Stimulated activated CD4-positive, alpha-beta T cell treated with anti-CD3 and anti-CD28 coated beads, Interleukin-1b, Interleukin-23, amount 100 ng/mL, for 24 hours (primary cell): ENCODE data around the gene FAM53C.
"Not testable (repeated sequence)": the region's sequence is repeated elsewhere in the genome, so short reads cannot be mapped to it uniquely, and the experiment has no call there.

Source experiments
- DNase-seq, 4 experiments: peaks; one replicate each; pipeline ENCODE4 v3.0.0-alpha.2; 2020; ENCODE audit warnings: low read depth in 4 of 4, low spot score in 1 of 4

FAM53C gene

GRCh38 chr5:138337685-138338410 is at the start of gene FAM53C:
FAM53C (plus strand) TSS chr5:138338266; CDS start chr5:138341336, 3,070 bp downstream.
- peak; percentile 80 to 88 (median 84) for DNase-seq

DNA sequence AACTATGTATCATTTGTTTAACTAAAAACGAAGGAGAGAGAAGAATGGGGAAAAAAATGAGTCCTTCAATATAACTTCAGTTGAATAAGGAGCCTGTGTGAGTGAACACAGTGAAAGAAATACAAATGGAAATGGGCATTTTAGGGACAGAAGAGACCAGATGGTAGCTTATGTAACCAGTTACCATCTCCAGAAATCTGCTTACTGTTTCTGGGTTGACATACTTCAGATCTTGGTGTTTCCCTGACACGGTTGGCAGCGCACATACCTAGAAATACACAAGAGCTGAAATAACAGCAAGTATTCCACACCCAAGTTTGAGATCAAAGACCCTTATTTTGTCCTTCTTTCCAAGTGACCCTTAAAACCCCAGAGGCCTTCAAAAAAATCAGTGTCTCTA is 48.8 kb upstream of the FAM53C start:
- DNase-seq, result no peak

DNA sequence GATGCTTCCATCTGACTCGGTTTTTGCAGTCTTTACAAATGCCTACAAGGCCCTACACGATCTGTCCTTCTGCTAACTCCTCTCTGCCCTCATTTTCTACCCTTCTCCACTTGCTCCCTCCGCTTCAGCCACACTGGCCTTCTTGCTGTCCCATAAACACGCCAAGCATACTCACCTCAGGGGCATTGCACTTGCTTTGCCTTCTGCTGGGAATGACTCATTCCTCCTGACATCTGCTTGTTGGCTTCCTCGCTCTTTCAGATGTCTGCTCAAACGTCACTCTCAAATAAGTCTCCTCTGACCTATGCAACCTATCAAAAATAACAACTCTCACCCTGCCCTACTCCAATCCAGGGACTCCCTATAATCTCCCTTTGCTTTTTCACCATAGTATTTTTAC is 34.7 kb upstream of the FAM53C start:
- DNase-seq, result no peak

DNA sequence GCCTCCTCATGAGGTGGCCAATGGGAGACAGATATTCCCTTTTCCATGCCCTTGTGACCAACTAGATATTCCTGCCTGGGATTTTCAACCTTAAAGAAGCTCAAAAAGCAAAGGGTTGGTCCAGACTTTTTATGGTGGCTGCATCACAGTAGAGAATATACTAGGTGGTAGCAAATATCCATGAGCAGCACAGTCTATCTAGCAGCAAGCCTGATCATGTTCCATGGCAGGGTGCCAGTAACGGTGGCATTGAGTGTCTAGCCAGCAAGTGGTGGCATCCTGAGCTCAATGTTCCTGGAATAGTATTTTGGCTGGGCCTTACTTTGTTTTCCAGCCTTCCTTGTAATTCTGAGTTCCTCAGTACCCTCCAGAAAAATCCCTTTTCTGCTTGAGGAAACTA is 32.3 kb upstream of the FAM53C start:
- no peak for DNase-seq

DNA sequence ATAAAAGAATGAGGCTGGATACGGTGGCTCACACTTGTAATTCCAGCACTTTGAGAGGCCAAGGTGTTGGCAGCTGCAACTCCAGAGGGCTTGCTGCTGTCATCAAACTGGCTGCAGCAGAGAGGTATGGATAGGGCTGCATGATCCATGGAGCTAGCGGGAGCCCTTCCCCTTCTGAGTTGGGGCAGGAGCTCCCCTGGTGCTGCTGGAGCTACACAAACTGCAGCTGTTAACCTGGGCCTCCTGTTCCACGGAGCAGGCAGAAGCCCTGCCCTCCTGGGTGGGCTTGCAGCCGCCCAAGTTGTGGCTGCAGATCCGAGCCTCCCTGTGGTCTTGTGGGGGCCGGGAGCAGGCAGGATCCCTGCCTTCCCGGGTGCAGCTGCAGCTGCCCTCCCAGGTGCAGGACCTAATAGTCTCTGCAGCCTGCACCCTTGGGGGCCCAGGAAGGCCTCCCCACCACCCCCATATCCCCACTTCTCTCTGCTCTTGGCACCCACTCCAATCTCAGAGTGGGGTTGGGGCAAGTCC is 22.3 kb upstream of the FAM53C start:
- DNase-seq, result no peak

- no peak for DNase-seq
Measured at GRCh38 chr5:138316355-138316754, 21.7 kb upstream of the FAM53C start.

DNA sequence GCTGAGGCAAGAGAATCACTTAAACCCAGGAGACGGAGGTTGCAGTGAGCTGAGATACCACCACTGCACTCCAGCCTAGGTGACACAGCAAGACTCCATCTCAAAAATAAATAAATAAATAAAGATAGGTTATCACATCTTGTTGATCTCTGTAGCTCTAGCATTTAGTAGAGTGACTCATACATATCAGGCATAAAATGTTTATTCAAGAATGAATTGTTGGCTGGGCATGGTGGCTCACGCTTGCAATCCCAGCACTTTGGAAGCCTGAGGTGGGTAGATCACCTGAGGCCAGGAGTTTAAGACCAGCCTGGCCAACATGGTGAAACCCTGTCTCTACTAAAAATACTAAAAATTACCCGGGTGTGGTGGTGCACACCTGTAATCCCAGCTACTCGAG is 19.9 kb upstream of the FAM53C start:
- not testable (repeated sequence) for DNase-seq

GRCh38 chr5:138330813-138331448 is 7.1 kb upstream of the FAM53C start:
- no peak for DNase-seq

- peak; percentile 82 to 97 (median 91) for DNase-seq
Measured at GRCh38 chr5:138331449-138332368, 6.4 kb upstream of the FAM53C start, which contains the start of gene CDC25C. CDC25C (minus strand) TSS chr5:138331804; CDS start chr5:138331180, 624 bp downstream.

DNA sequence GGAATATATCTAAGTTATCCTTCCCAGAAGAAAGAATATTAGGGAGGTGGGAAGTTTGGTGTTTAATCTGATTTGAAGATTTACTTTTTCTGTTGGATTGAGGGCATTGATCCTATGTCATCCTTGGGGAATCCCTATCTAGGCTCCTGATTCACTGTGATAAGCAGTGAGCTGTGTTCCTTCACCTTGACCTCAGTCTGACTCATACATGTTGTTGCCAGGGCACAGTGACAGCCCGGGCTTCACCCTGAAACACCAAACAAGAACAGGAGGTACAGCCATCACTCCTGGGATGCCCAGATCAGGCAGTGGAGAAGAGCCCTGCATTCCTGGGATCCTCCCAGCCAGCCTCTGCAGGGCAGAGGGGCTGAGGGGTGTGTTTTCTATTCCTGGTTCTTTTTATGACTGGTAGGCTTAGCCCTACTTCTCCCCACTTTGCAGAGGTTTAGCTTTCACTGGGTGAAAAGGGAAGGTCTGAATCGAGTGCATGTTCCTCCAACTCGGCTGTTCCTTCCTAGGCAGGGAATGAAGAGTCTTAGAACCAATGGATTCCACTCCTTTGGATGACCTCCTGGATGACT is 3.1 kb upstream of the FAM53C start:
- no peak for DNase-seq

DNA sequence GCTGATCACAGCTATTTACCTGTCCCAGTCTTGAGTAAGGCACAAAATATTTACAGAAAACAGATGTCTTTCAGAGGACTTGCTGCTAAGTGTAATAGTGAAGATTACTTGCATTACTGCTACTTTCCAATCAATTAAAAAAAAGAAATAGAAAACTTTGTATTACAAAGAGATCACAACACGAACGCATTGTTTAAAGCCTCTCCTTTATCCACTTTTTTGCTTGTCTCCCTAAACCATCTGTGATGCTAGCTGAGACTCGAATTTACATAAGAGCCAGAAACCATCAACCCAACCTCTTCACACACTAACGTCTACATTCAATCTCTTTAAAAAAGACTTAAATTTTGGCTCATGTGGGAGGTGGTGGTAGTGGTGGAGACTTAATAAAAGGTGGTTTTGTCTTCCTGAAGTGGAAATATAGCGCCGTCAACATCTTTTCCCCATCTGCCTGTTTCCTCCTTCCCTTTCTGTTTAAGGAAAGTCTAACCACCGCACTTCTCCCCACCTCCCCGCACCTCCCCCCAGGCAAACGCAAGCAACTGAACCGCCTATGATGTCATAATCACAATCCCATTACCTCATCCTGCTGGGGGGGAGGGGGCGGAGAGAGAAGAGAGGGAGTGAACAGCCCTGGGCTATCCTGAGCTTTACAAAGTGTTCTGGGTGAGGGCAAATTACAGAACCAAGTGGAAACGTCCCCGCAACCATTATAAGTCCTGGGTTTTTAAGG is 948 bp upstream of the FAM53C start:
- no peak for DNase-seq

- DNase-seq, result peak in 1 of 4 experiments; percentile 7
Measured at GRCh38 chr5:138338411-138339090, 485 bp downstream of the FAM53C start.

GRCh38 chr5:138339091-138339456 is 1.0 kb downstream of the FAM53C start:
- no peak for DNase-seq

- DNase-seq, result no peak
Measured at GRCh38 chr5:138339464-138339863, 1.4 kb downstream of the FAM53C start.

DNA sequence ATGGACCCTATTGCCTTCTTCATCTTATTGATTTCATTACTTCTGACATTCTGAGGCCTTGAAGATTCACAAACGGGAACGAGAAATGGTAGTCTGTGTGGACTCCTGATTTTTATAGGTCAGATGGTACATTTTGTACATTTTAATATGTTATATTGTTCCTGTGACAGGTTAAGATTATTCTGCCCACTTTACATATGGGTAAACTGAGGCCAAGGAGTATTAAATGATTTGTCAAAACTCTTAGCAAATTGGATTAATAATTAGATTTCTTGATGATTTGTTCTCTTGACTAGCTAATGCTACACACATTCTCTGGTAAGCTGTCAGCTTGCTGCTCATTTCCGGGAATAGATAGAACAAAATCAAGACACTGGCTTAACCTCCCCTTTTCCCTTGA is 1.9 kb downstream of the FAM53C start:
- no peak for DNase-seq

- DNase-seq, result no peak
Measured at GRCh38 chr5:138344887-138345622, 7.0 kb downstream of the FAM53C start.

DNA sequence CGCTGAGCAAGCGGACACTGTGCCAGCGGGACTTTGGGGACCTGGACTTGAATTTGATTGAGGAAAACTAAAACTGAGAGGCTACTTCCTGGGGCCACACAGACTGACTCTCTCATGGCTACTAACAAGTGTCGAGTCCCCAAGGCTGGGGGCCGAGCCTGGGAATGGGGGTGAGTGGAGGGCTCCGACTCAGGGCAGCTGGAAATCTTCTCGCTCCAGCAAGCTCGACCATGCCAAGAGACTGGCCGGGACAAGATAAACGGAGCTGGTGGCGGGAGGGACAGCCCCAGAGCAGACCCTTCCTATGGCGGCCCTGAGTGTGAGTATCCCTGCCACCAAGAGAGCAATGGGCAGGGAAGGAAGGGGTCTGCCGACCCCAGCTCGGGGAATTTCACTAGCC is 8.8 kb downstream of the FAM53C start:
- DNase-seq, result no peak

- DNase-seq, result no peak
Measured at GRCh38 chr5:138349852-138350562, 11.9 kb downstream of the FAM53C start.

DNA sequence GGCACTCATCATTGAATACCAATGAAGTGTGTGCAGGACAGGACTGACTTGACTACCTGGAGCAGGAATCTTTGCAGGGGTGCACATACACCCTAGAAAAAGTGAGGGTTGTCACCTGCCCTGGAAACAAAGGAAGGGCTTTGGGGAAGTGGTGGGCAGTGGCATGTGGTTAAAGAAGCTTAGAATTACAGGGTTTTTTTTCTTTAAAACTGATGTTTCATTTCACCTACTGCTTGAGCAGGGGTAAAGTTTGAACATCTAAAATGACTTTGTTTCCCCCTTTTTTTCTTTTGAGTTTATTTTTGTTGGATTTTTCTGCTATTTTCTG is 12.5 kb downstream of the FAM53C start:
- no peak for DNase-seq
